SH-SY5Y (cell line): ENCODE results near the gene IP6K3.

Experiments
- GATA2 ChIP-seq: IDR thresholded peaks from 2 replicates; pipeline ENCODE4 v1.6.1; 2011; ENCODE audit warnings: mild to moderate bottlenecking, low read depth, low read length
- GATA3 ChIP-seq: IDR thresholded peaks from 2 replicates; pipeline ENCODE4 v1.6.1; 2011; ENCODE audit warnings: low read depth, mild to moderate bottlenecking, low read length, moderate library complexity

Gene IP6K3

DNA sequence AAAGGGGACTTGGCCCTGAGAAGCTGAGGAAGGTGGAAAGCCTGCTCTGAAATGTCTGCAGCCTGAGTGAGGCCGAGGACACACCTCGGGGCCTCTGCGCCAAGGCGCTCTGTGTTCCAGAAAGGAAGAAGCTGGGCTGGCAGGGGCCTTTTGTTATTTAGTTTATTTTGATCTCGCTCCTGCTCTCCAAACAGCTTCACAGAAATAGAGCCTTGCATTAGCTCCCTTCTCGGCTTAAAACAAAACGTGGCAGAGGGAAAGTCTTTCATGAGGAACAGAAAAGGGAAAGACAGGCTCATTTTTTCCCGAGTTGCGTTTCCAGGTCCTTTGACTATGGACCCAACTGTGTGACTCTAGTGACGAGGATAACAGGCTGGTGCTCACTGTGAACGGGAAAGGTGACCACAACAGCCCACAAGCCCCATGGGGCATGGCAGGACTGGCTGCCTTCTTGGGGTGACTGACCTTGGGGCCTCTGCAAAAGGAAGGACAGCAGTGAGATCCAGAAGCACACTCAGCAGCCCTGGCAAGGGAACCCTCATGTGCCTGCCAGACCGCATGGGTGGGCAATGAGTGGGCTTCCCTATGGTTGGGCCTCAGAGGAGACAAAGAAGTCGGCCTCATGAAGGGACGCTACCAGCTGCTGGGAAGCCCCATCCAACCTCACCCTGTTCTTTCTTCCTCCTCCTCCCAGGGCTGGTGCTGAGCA is 23.6 kb upstream of the IP6K3 start:
- no peak for TF ChIP-seq GATA2
- TF ChIP-seq GATA3: no peak

DNA sequence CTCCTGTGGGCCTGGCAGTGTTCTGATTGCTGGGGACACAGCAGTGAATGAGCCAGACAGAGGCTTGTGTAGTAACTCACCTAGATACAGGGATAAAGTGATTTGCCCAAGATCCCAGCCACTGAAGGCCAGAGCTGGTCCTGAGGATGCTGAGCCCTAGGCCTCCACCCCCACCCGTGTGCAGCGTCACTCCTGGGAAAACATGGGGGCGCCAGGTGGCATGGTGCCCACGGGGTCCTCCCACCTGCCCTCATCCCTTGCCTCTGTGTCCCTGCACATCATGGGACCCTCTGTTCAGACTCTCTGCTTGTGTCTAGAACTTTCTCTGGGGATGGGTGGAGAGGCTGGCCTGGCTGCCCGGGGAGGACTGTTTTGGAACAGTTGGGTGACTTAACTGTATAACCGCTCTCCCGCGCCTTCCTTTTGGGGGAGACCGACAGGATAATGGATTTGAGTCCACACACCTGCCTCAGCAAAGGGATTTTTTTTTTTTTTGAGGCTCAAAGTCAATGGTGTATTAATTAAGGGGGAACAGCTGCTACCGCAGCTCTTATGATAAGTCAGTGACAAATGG is 22.6 kb upstream of the IP6K3 start:
- TF ChIP-seq GATA2: no peak
- no peak for TF ChIP-seq GATA3

DNA sequence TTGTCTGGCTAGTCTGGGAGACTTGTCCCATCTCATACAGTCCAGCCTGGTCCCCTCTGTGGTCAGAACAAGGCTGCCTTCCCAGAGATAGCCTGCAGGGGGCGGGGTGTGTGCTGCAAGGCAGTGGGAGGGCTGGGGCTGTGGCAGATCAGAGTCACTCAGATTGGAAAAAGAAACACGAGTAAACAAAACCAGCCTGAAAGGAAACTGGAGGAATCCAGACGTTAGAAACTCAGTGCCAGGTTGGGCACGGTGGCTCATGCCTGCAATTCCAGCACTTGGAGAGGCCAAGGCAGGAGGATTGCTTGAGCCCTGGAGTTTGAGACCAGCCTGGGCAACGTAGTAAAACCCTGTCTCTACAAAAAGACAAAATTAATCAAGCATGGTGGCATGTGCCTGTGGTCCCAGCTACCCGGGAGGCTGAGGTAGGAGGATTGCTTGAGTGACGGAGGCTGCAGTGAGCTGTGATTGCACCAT is 22.0 kb upstream of the IP6K3 start:
- TF ChIP-seq GATA2 (no peak), GATA3 (no peak)

DNA sequence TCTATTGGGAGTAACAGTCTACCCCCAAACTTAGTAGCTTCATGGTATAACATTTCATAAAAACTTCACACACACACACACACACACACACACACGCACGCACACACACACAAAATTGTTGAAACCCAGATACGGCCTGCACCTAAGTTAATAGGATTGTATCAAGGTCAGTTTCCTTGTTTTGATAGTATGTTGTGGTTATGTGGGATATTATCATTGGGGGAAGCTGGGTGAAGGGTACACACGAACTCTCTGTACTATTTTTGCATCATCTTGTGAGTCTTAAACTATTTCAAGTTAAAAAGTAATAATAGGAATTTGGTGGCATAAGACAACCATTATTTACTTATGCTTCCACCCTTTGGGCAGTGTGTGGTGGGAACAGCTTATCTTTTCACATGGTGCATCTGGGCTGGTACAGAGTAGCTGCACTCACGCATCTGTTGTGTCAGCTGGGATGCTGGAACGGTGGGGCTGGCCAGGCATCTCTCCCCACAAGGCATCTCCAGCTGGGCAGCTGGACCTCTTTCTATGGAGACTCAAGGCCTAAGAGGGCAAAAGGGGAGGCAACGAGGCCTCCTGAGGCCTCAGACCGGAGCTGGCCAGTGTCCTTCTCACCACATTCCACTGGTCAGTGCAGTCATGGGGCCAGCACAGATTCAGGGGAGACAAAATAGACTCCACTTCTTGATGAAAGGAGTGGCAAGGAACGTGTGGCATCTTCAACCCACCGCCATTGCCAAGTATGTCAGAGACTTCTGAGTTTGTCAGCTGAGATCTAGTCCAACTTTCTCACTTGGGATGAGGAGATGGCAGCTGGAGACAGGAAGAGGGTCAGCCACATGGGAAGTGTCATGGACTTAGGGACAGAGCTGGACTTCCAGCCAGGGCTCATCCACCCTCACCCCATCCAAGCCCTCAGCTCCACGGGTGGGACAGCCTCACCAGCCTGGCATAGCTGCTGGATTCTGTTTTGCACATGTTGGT is 20.5 kb upstream of the IP6K3 start:
- TF ChIP-seq GATA2 (no peak), GATA3 (no peak)

DNA sequence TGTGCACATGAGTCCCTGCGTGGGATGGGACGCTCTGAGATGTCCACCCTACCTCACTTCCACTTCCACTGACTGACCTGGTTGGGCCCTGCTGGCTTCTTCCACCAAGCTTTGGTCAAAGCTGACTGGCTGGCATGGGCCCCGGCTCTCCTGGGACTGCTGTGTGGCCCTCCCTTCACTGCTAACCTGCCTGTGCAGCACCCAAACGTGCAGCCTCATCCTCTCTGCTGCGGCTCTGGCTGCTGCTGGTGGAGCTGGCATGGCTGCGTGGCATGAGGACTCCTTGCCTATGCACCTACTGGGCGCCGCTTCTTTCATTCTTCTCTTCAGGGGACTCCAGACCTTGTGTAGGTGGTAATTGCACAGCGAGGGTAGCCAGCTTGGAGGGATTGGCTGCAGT is 18.7 kb upstream of the IP6K3 start:
- no peak for TF ChIP-seq GATA2
- TF ChIP-seq GATA3: no peak

DNA sequence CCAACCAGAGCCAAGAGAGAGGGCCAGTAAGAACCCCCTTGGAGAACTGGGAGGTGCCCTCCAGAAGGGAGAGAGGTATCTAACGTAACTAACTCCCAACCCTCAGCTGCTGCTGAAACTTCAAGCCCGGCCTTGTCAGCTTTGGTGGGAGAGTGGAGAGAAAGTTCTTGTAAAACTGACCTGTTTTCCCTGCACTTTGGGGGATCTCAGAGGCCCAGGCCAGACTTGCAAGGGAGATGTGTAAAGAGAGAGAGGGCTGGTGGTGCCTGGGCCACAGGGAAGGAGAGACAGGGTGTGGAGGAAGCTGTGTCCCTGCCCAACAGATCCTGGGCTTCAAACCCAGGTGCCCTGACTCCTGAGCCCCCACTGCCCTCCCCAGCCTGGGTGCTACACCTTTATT is 17.3 kb upstream of the IP6K3 start:
- TF ChIP-seq GATA3 (no peak), GATA2 (no peak)

DNA sequence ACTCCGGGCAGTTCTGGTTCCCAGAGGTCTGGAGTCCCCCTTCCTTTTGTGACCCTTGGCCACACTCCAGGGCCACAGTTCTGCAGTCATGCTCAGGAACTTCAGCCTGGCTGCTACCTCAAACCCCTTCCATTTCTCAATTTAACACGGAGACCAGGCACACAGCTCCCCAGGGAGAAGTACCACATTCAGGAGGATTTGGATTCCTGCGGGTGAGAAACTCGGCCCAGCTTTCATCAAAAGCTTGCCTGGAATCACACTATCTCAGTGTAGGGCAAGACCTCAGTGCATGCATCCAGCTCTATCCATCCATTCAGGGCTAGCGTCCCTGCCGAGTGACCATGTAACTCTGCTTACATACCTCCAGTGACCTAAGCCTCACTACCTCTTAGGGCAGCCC is 16.8 kb upstream of the IP6K3 start:
- TF ChIP-seq GATA2 (no peak), GATA3 (no peak)

DNA sequence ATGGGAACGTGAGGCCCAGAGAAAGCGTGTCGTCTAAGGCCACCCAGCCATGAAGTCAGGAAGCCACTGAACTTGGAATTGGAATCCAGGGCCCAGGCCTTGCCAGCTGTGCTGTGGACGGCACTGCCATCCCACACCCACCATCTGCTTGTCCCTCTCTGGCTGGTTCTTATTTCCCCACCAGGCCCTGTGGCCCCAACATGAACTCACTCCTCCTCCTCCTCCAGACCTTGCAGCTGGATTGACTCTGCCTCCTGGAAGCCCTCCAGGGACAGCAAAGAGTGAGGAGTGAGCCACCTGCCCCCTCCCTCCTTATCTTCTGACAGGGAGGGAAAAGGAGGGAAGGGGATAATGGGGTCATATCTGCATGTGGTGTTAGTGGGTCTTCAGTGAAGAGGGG is 16.0 kb upstream of the IP6K3 start:
- TF ChIP-seq GATA2 (no peak), GATA3 (no peak)

DNA sequence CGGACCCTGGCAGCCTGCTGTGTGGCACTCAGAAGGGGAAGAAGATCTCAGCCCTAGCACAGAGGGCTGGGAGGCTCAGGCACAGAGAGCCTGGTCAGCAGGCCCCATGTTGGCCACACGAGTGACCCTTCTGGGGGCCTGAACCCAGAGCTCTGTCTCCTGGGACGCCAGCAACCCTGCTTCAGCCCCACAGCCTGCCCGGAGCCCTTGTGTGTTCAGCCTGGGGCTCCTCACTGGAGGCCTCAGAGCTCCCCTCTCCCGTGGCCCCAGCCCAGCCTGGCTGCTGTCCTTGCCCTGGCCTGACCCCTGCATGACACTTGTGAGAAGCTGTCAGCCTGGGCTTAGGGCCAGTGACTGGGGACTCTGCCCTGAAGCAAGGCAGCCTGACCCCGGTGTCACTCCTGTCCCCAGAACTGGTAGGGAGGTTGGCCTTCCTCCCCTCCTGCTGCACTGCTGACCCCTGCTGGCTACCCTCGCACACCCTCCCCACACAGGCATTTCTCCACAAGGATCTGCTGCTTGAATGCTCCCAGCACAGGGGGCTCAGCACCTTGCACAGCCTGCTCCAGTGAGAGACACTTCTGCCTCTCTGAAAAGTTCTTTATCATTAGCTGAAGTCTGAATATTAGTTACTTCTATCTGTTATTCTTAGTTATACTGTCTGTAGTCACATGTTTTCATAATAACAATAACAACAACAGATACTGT is 15.4 kb upstream of the IP6K3 start:
- TF ChIP-seq GATA3 (no peak), GATA2 (no peak)

DNA sequence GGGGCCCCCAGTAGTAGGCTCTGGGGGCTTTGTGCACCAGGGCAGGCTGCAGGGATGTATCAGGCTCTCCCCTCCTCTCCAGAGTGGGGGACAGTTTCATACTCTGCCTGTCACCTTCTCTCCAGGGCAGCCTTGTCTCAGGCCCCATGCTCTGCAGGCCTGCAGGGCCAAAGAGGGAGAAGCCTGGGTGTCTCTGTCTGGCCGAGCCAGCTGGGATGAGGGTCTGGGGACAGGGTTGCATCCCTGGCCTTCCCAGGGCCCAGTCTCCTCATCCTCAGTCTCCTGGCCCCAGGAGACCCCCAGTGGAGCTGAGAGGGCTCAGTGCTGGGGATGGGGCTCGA is 14.8 kb upstream of the IP6K3 start:
- TF ChIP-seq GATA2: no peak
- no peak for TF ChIP-seq GATA3

DNA sequence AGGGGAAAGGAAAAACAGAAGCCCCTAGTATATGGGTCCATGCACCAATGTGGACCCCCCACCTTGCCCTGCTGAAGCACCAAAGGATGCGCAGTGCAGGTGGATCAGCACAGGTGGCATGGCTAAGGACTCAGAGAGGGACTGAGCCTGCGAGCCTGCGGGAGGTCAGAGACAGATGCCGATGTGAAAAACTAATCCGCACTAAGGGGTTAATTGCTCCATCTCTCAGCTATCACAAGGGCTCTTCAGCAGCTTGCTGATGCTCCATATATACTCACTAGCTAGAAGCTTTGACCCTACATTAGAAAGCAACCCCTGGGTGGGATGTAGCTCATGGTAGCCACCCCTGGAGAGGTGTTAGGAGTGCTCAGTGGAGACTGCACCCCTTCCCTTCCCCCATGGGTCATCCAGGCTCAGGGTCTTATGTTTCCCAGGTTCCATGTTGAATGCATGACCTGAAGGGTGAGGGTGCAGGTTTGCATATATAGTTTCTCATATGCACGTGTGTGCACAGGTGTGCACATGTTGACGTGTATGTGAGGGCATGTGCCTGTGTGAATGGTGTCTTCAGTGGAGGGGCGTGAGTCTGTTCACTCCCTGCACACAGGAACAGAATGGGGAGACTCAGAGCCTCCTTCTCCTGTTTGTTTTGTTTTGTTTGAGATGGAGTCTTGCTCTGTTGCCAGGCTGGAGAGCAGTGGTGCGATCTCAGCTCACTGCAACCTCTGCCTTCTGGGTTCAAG is 13.4 kb upstream of the IP6K3 start:
- TF ChIP-seq GATA3 (no peak), GATA2 (no peak)

DNA sequence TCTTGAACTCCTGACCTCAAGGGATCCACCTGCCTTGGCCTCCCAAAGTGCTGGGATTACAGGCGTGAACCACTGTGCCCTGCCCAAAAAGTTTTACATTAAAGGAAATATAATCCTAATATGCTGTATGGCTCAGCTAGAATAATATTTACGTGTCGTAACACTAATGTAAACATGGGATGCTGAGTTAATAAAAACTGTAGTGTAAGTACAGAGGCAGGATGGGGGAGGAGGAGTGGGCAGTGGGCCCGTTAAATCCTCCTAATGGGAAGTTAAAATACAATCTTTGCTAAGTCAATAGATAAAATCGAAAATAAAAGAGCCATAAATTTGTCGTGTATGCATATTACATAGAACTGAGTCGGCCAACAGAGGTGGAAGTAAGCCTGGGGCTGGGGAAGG is 12.1 kb upstream of the IP6K3 start:
- TF ChIP-seq GATA3 (no peak), GATA2 (no peak)

DNA sequence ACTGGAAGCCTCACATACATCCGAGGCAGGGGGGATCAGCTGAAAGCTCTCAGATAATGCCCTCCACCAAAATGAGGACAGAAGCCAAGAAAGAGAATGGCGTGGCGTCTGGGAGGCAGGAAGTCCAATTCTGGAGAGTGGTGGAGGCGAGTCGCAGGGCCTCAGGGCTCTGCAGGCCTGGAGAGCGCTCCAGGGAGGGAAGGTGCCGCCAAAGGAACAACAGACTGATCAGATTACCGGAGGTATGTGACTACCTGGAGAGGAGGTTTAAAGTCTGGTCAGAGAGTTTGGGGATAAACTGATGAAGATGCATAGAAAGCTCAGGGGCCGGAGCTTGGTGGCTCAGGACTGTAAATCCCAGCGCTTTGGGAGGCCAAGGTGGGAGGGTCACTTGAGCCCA is 11.2 kb upstream of the IP6K3 start:
- TF ChIP-seq GATA3: no peak
